GM12878 (cell line): Measurements from ENCODE around the gene PRKCE. TPM values are rescaled to one million over a fixed set of nuclear protein-coding genes. Genes with fewer than 3 reads are reported as not detected.

Experiments used
- ATAC-seq: fragments of 200-7000 bp; cut with Tn5 transposase; 3 replicates; pipeline ENCODE4 v1.9.1; 2020; ENCODE audit warnings: mild to moderate bottlenecking, moderate library complexity
- BruUV-seq: library from RNA; stranded (reverse); fragments of 400-500 nt; replicated peaks from 2 replicates; lab custom pipeline; 2021; lab: Mats Ljungman, UMichigan
- CTCF ChIA-PET: fragments of 300-600 bp; sonication (Branson Sonifier 250); formaldehyde crosslinking; extraction: SDS; loops from one replicate; lab custom pipeline; 2021; ENCODE audit warnings: inconsistent platforms; lab: Yijun Ruan, JAX
- POLR2A ChIA-PET: fragments of 350-600 bp; formaldehyde crosslinking; extraction: SDS; loops from one replicate; lab custom pipeline; 2021; ENCODE audit warnings: inconsistent platforms; lab: Charles Lee
- RAD21 ChIA-PET: fragments of 300-600 bp; sonication (Branson Sonifier 250); formaldehyde crosslinking; loops from one replicate; lab custom pipeline; 2023; ENCODE audit warnings: antibody characterized with exemption; ENCODE audit not compliant: unreplicated experiment; lab: Charles Lee
- SMC1A ChIA-PET: fragments of 300-600 bp; sonication (Branson Sonifier 250); formaldehyde crosslinking; loops from one replicate; lab custom pipeline; 2023; ENCODE audit not compliant: unreplicated experiment, uncharacterized antibody; lab: Charles Lee
- DNase-seq: peaks from one replicate; pipeline ENCODE4 v3.0.0-alpha.2; 2011; ENCODE audit warnings: low read depth, low spot score
- FAIRE-seq: peaks from 3 replicates; lab custom pipeline; 2011; peaks lifted over from hg19 to GRCh38; lab: Jason Lieb, UNC
- H2AFZ ChIP-seq: 2 replicates; pipeline ENCODE4 v1.6.0; 2011; ENCODE audit warnings: low read depth, low read length, control low read depth; ENCODE audit not compliant: control insufficient read depth
- H3K27ac ChIP-seq: 2 replicates; pipeline ENCODE4 v1.5.1; 2011; ENCODE audit warnings: control low read depth; ENCODE audit not compliant: control insufficient read depth, insufficient read depth
- H3K27me3 ChIP-seq, 2 experiments: replicated peaks in 1 of 2; 2 replicates each; pipeline versions ENCODE4 v1.6.0 to v1.6.1; 2011; ENCODE audit warnings: low read length in 1 of 2; ENCODE audit not compliant: control insufficient read depth in 2 of 2, insufficient read depth in 2 of 2
- H3K36me3 ChIP-seq, 2 experiments: 2 replicates each; pipeline ENCODE4 v1.5.1; 2011; ENCODE audit warnings: low read length in 1 of 2; ENCODE audit not compliant: control insufficient read depth in 2 of 2, insufficient read depth in 2 of 2
- H3K4me1 ChIP-seq: 2 replicates; pipeline ENCODE4 v1.6.1; 2011; ENCODE audit warnings: mild to moderate bottlenecking, low read length, moderate library complexity, mixed read lengths; ENCODE audit not compliant: control insufficient read depth, insufficient read depth
- H3K4me2 ChIP-seq: 2 replicates; pipeline ENCODE4 v1.6.0; 2011; ENCODE audit warnings: control low read depth; ENCODE audit not compliant: control insufficient read depth, insufficient read depth
- H3K4me3 ChIP-seq: fragments of 200-600 bp; sonication (generic); 2 replicates; pipeline ENCODE4 v1.5.1; 2016
- H3K79me2 ChIP-seq: 2 replicates; pipeline ENCODE4 v1.6.0; 2011; ENCODE audit warnings: low read length; ENCODE audit not compliant: control insufficient read depth, insufficient read depth
- H3K9ac ChIP-seq: 2 replicates; pipeline ENCODE4 v1.8.0; 2011; ENCODE audit warnings: low read length, control low read depth, mixed read lengths; ENCODE audit not compliant: control insufficient read depth, insufficient read depth
- H3K9me3 ChIP-seq: replicated peaks from 3 replicates; pipeline ENCODE4 v1.5.1; 2011; ENCODE audit warnings: mild to moderate bottlenecking, low read length; ENCODE audit not compliant: control insufficient read depth, insufficient read depth
- H4K20me1 ChIP-seq: 2 replicates; pipeline ENCODE4 v1.6.0; 2011; ENCODE audit not compliant: control insufficient read depth, insufficient read depth
- ATF2 ChIP-seq: IDR thresholded peaks from 2 replicates; pipeline ENCODE4 v1.6.1; 2012; ENCODE audit warnings: low read length, inconsistent platforms
- CHD1 ChIP-seq: IDR thresholded peaks from 2 replicates; pipeline ENCODE4 v1.6.1; 2012; ENCODE audit warnings: low read depth, low read length, improper control_type of control experiment
- CREB1 ChIP-seq: IDR thresholded peaks from 2 replicates; pipeline ENCODE4 v1.6.1; 2012; ENCODE audit warnings: low read depth, mild to moderate bottlenecking, inconsistent platforms
- DPF2 ChIP-seq: fragments of 450-650 bp; IDR thresholded peaks from 2 replicates; pipeline ENCODE4 v1.6.1; 2017; ENCODE audit warnings: mild to moderate bottlenecking
- FOXM1 ChIP-seq: IDR thresholded peaks from 2 replicates; pipeline ENCODE4 v1.6.1; 2012; ENCODE audit warnings: low read depth, mild to moderate bottlenecking, inconsistent platforms, low read length, moderate library complexity
- JUNB ChIP-seq: IDR thresholded peaks from 2 replicates; pipeline ENCODE4 v1.6.1; 2016; ENCODE audit warnings: antibody characterized with exemption, mild to moderate bottlenecking
- MEF2B ChIP-seq: fragments of 450-650 bp; IDR thresholded peaks from 2 replicates; pipeline ENCODE4 v1.6.1; 2018; ENCODE audit warnings: mild to moderate bottlenecking, moderate library complexity; ENCODE audit not compliant: partially characterized antibody, poor library complexity, severe bottlenecking
- MLLT1 ChIP-seq: fragments of 450-650 bp; IDR thresholded peaks from 2 replicates; pipeline ENCODE4 v1.6.1; 2016; ENCODE audit warnings: mild to moderate bottlenecking
- NBN ChIP-seq: fragments of 450-650 bp; IDR thresholded peaks from 2 replicates; pipeline ENCODE4 v1.6.1; 2016
- NFIC ChIP-seq: IDR thresholded peaks from 2 replicates; pipeline ENCODE4 v1.6.1; 2012; ENCODE audit warnings: low read depth, mild to moderate bottlenecking, inconsistent platforms, low read length, moderate library complexity
- PAX8 ChIP-seq: fragments of 450-650 bp; IDR thresholded peaks from 2 replicates; pipeline ENCODE4 v1.6.1; 2017; ENCODE audit warnings: mild to moderate bottlenecking, moderate library complexity
- POLR2AphosphoS2 ChIP-seq: IDR thresholded peaks from 2 replicates; pipeline ENCODE4 v1.6.1; 2011; ENCODE audit warnings: low read depth, mild to moderate bottlenecking, low read length, improper control_type of control experiment, moderate library complexity
- RAD21 ChIP-seq: IDR thresholded peaks from 2 replicates; pipeline ENCODE4 v1.6.1; 2011; ENCODE audit warnings: mild to moderate bottlenecking, low read depth, low read length, moderate library complexity; ENCODE audit not compliant: insufficient read depth
- RELB ChIP-seq: fragments of 450-650 bp; IDR thresholded peaks from 2 replicates; pipeline ENCODE4 v1.6.1; 2017; ENCODE audit warnings: low read depth, mild to moderate bottlenecking, moderate library complexity
- SIN3A ChIP-seq: IDR thresholded peaks from 2 replicates; pipeline ENCODE4 v1.6.1; 2012; ENCODE audit warnings: low read depth, low read length, improper control_type of control experiment
- SMAD1 ChIP-seq: fragments of 450-650 bp; IDR thresholded peaks from 2 replicates; pipeline ENCODE4 v1.6.1; 2018; ENCODE audit warnings: mild to moderate bottlenecking, low read depth; ENCODE audit not compliant: partially characterized antibody
- SPI1 ChIP-seq: IDR thresholded peaks from 2 replicates; pipeline ENCODE4 v1.6.1; 2011; ENCODE audit warnings: low read depth, mild to moderate bottlenecking, low read length, moderate library complexity, borderline replicate concordance; ENCODE audit not compliant: insufficient read depth
- USF1 ChIP-seq: IDR thresholded peaks from 2 replicates; pipeline ENCODE4 v1.6.1; 2011; ENCODE audit warnings: borderline replicate concordance, low read depth, mild to moderate bottlenecking, moderate library complexity, mixed read lengths, low read length; ENCODE audit not compliant: insufficient read depth; ENCODE audit errors: extremely low read length
- WGBS: methylation state at CpG from one replicate; pipeline ENCODE4 v1.1.6; 2016; ENCODE audit warnings: low lambda C conversion rate; ENCODE audit not compliant: insufficient replicate concordance, insufficient coverage; ENCODE audit errors: missing lambda C conversion rate; 5-methylcytosine and 5-hydroxymethylcytosine counted together
- in situ Hi-C: fragments of 300-500 bp; cut with MboI; formaldehyde crosslinking; loops from 9 replicates; pipeline ENCODE4 v1.14.3; 2018; ENCODE audit warnings: mixed read lengths
- intact Hi-C: fragments of 100-400 bp; cut with micrococcal nuclease; formaldehyde crosslinking; loops from one replicate; pipeline ENCODE4 v1.14.2; 2022; ENCODE audit not compliant: unreplicated experiment
- polyA plus RNA-seq, 11 experiments: library from polyadenylated mRNA; depleted of rRNA in 4 of 11; unstranded in 6 of 11; stranded (reverse) in 5 of 11; fragments of >200 nt; fragmentation: Nextera tagmentation in 4 of 11; fragmentation: Illumina TruSeq in 1 of 11; extraction: Ambion mirVana in 4 of 11; extraction: Trizol in 1 of 11; gene quantifications; 1 replicate in 1 of 11; 2 replicates in 10 of 11; pipeline versions ENCODE4 v1.2.1 to v1.2.3, GENCODE V29; 2011 to 2016; ENCODE audit warnings: inconsistent platforms in 2 of 11, missing spikeins in 2 of 11, low read depth in 1 of 11
- total RNA-seq, 4 experiments: library from RNA; depleted of rRNA in 3 of 4; stranded (reverse); fragments of >200 nt in 3 of 4; fragmentation: Illumina TruSeq in 1 of 4; extraction: Trizol in 1 of 4; gene quantifications; 2 replicates each; pipeline versions ENCODE4 v1.2.1 to v1.2.3, GENCODE V29; 2013 to 2021

Gene PRKCE
- total and polyA plus RNA-seq, 10 of the 15 experiments (the other 5 are each of a cell fraction or from before 2014, with no cell fraction given) = 2.6 to 28.2 (median 11.3) TPM

GRCh38 chr2:45833968-45834344 is 182.5 kb downstream of the PRKCE start (continued):
- peak; percentile 51; the same call in 1 of the 2 replicates for TF ChIP-seq RELB
- TF ChIP-seq NBN = peak; percentile 52; the same call in 1 of the 2 replicates
- peak; percentile 29; the same call in 1 of the 2 replicates for TF ChIP-seq RAD21
- TF ChIP-seq FOXM1 = peak; percentile 70
- TF ChIP-seq CREB1 = peak; percentile 45; the same call in 1 of the 2 replicates
- TF ChIP-seq CHD1 = no peak
- peak; percentile 54; the same call in 1 of the 2 replicates for TF ChIP-seq DPF2
- no peak for TF ChIP-seq POLR2AphosphoS2
- 0 out of 2 replicates have a peak, but pooled peaks have one; percentile 63 for TF ChIP-seq ATF2

GRCh38 chr2:45834372-45834771 is 182.9 kb downstream of the PRKCE start:
- H3K27me3 ChIP-seq = no peaks in the 10 kb centered on the region
- 87% methylated on average over 6 of the region's 6 CpGs for WGBS
- ATAC-seq (peak; percentile 3; the same call in 1 of the 3 replicates), DNase-seq (no peak), FAIRE-seq (no peak)
- peaks cover 6% of the 10 kb centered on the region for H3K9me3 ChIP-seq
- intact Hi-C loops (no loop called here), in situ Hi-C loops (no loop called here)
- peaks cover 58% of the 10 kb centered on the region for H3K4me1 ChIP-seq
- no peaks in the 10 kb centered on the region for H3K36me3 ChIP-seq
- H3K4me2 ChIP-seq = peak overlapping the region; percentile 71
- peak overlapping the region; percentile 70 for H3K27ac ChIP-seq
- CTCF ChIA-PET = interaction anchor here (0.9 to 5.0 kb wide), 29 partner anchors 9 to 629 kb away, joined by 3 to 68 read pairs (median 6); partner anchors contain the start of gene PRKCE
- no peaks in the 10 kb centered on the region for H4K20me1 ChIP-seq
- POLR2A ChIA-PET = interaction anchor here (0.6 to 11.1 kb wide), 21 partner anchors 9 to 213 kb away, joined by 3 to 77 read pairs (median 4); partner anchors contain the start of gene PRKCE
- H3K4me3 ChIP-seq = no peak overlapping the region
- H2AFZ ChIP-seq = peak overlapping the region; percentile 89
- peaks cover 13% of the 10 kb centered on the region for H3K79me2 ChIP-seq
- SMC1A ChIA-PET = interaction anchor here (0.6 to 15.3 kb wide), 47 partner anchors 10 to 196 kb away, joined by 3 to 246 read pairs (median 4); partner anchors contain the start of gene PRKCE
- no TSS peak for BruUV-seq
- RAD21 ChIA-PET = interaction anchor here (0.7 to 9.8 kb wide), 44 partner anchors 10 to 711 kb away, joined by 3 to 100 read pairs (median 5); partner anchors contain the start of gene PRKCE
- H3K9ac ChIP-seq = peak overlapping the region; percentile 55; the same call in 1 of the 2 replicates
- no peak for TF ChIP-seq SPI1
- 0 out of 2 replicates have a peak, but pooled peaks have one; percentile 72 for TF ChIP-seq PAX8
- peak; percentile 17 for TF ChIP-seq SMAD1
- TF ChIP-seq NFIC = no peak; the same call in 1 of the 2 replicates
- no peak for TF ChIP-seq JUNB
- TF ChIP-seq USF1 = peak; percentile 23
- 0 out of 2 replicates have a peak, but pooled peaks have one; percentile 32 for TF ChIP-seq SIN3A
- TF ChIP-seq MEF2B = peak; percentile 8
- peak; percentile 25; the same call in 1 of the 2 replicates for TF ChIP-seq MLLT1
